GM21737 (cell line): ENCODE measurements around the gene SARNP.
"Not testable (repeated sequence)": the region's sequence is repeated elsewhere in the genome, so short reads cannot be mapped to it uniquely, and the experiment has no call there.

Source experiments
- ATAC-seq: cut with Tn5 transposase; IDR thresholded peaks from one replicate; pipeline ENCODE4 v1.9.1; 2021; ENCODE audit warnings: mild to moderate bottlenecking, moderate library complexity; ENCODE audit not compliant: unreplicated experiment

Gene SARNP

GRCh38 chr12:55797550-55797949, 20.0 kb downstream of the SARNP start:
- no peak for ATAC-seq

GRCh38 chr12:55797068-55797467, 20.5 kb downstream of the SARNP start:
- no peak for ATAC-seq

GRCh38 chr12:55795950-55796349, 21.6 kb downstream of the SARNP start:
- no peak for ATAC-seq

GRCh38 chr12:55789893-55790292, 27.6 kb downstream of the SARNP start:
- ATAC-seq = no peak

GRCh38 chr12:55789171-55789570, 28.4 kb downstream of the SARNP start:
- ATAC-seq = no peak

- ATAC-seq = no peak
Observed at GRCh38 chr12:55788546-55788945, 29.0 kb downstream of the SARNP start.

- no peak for ATAC-seq
Observed at GRCh38 chr12:55780685-55781084, 36.8 kb downstream of the SARNP start.

- no peak for ATAC-seq
Observed at GRCh38 chr12:55777856-55778255, 39.7 kb downstream of the SARNP start.

- ATAC-seq = no peak
Observed at GRCh38 chr12:55771736-55772135, 45.8 kb downstream of the SARNP start.

GRCh38 chr12:55767156-55767555, 50.4 kb downstream of the SARNP start:
- ATAC-seq = no peak

GRCh38 chr12:55765736-55766290, 51.7 kb downstream of the SARNP start:
- no peak for ATAC-seq

GRCh38 chr12:55762646-55763045, 54.9 kb downstream of the SARNP start:
- ATAC-seq = no peak

GRCh38 chr12:55760663-55761062, 56.9 kb downstream of the SARNP start:
- no peak for ATAC-seq

GRCh38 chr12:55758575-55758974, 58.9 kb downstream of the SARNP start:
- ATAC-seq = not testable (repeated sequence)

- no peak for ATAC-seq
Observed at GRCh38 chr12:55757701-55758100, 59.8 kb downstream of the SARNP start.

- no peak for ATAC-seq
Observed at GRCh38 chr12:55755246-55755645, 62.3 kb downstream of the SARNP start.

GRCh38 chr12:55748230-55748993, 69.1 kb downstream of the SARNP start:
- no peak for ATAC-seq

GRCh38 chr12:55746913-55747231, 70.7 kb downstream of the SARNP start:
- no peak for ATAC-seq

GRCh38 chr12:55746174-55746912, 71.2 kb downstream of the SARNP start:
- no peak for ATAC-seq

GRCh38 chr12:55745361-55746173, 72.0 kb downstream of the SARNP start:
- ATAC-seq = no peak

- ATAC-seq = no peak
Observed at GRCh38 chr12:55744340-55745030, 73.0 kb downstream of the SARNP start.
